GM19023 (cell line): ENCODE data around the gene CEP78.

ENCODE experiments used
- ATAC-seq: cut with Tn5 transposase; IDR thresholded peaks from one replicate; pipeline ENCODE4 v1.9.1; 2021; ENCODE audit warnings: mild to moderate bottlenecking, moderate library complexity; ENCODE audit not compliant: unreplicated experiment

Gene CEP78

DNA sequence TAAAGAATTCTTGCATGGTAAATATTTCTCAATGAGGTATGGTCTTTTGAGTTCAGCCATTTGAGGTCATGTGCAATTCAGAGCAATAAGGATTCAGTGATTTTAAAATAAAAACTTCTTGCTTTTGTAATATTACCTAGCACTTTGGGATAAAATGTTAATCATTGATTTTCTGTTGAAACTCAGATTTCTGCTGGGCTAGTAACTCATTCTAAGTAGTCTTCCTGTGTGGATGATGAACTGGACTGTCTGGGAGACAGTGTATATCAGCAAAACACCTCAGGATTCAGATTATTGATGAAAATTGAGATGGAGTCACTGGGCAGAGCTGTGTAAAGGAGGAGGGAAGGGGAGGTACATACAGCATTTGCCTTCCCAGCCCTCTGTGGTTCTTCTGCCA lies 50.2 kb downstream of the CEP78 start:
- ATAC-seq: no peak

DNA sequence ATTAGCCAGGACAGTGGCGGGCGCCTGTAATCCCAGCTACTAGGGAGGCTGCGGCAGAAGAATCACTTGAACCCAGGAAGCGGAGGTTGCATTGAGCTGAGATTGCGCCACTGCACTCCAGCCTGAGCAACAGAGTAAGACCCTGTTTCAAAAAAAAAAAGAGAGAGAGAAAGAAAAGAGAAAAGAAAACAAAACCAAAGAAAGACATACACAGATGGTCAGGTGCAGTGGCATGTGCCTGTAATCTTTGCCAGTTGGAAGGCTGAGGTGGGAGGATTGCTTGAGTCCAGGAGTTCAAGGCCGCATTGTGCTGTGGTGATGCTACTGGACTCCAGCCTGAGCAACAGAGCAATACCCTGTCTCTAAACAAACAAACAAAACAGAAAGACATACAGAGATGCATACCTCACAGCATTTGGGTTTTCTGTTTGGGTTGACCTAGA lies 51.1 kb downstream of the CEP78 start:
- no peak for ATAC-seq

DNA sequence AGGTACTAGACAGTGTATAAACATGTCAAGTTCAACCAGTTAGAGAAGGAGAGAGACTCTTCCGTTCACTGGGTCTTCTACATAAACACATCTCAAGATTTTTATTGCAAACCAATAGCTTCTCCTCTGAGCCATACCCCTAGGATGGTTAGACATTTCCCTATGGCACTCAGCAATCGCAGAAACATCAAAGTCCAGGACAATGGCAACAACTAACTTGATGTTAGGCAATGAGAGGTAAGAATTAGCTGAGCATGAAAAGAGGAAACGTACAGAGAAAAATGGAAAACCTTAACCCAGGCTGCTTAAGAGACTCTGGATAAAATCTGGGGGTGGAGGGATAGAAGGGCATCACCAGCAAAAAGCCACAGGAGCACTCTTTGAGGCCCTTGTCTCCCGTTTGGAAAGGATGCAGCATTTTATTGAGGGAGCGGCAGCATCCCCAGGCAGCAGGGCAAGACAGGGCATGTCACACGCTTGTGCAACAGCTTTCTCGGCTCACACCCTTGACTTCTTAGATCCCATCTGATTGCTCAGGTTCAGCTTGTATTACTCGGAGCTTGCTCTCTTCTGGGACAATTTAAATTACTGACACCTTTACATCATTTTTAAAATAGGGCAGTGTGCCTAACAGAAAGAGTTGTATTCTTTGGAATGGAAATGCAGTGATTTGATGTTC lies 52.5 kb downstream of the CEP78 start:
- no peak for ATAC-seq

DNA sequence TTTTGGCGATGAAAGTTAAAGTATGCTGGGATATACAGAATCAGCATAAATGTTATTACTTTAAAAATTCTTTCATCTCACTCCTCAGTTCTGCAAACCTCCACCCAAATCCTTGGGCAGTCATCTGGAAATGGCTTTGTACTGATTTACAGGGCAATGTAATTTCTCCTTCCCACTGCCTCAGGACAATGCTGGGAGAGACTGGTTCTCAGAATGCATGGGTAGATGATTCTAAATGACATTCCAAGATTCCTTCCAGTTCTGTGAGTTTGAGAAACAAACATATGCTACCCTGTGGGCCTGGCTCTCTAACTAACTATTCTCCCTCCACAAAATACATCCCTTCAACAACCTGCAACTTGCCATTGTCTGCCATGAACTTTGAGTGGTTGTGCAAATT lies 53.6 kb downstream of the CEP78 start:
- ATAC-seq: no peak

DNA sequence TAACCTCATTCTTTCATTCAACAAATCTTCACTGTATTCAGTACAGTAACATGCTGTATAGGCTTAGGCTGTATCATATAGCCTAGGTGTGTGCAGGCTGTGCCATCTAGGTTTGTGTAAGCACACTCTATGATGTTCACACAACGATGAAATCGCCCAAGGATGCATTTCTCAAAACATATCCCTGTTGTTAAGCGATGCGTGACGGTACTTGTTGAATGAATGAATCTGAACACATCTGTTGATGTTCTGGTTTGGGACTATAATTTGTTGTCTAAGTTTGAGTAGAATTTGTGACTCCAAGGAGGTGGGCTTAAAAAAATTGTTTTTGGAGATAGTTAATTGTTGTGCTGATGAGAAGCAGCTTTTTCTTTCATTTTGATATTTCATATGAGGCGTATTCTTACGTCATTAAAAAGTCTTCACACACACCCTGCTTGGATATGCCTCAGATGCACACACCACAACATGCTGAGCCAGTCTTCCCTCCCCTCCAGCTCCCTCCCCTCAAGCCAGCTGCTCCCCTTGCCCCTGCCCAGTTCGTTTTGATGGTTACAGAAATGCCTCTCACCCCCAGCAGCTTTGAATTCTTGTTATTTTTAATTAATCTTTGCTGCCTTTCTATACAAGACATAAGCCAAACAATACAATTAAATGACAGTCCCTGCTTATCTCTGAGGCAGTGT lies 55.5 kb downstream of the CEP78 start:
- ATAC-seq: no peak

DNA sequence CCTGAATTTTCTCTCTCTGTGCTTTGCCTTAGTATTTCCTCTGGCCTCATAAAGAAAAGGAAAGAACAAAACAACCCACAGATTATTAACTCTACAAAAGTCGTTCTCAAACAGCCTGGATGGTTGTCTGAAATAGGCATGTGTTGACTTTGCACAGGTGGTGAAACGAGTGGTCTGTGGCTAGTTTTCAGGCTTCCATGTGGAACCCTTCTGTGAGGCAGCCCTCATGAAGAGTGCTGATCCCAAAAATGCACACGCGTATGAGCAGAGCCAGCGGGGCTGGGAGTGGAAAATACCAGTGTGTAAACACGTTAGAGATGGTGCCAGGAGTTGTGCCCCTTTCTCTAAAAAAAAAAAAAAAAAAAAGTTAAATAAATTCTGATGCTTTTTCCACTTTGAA lies 56.2 kb downstream of the CEP78 start:
- no peak for ATAC-seq

DNA sequence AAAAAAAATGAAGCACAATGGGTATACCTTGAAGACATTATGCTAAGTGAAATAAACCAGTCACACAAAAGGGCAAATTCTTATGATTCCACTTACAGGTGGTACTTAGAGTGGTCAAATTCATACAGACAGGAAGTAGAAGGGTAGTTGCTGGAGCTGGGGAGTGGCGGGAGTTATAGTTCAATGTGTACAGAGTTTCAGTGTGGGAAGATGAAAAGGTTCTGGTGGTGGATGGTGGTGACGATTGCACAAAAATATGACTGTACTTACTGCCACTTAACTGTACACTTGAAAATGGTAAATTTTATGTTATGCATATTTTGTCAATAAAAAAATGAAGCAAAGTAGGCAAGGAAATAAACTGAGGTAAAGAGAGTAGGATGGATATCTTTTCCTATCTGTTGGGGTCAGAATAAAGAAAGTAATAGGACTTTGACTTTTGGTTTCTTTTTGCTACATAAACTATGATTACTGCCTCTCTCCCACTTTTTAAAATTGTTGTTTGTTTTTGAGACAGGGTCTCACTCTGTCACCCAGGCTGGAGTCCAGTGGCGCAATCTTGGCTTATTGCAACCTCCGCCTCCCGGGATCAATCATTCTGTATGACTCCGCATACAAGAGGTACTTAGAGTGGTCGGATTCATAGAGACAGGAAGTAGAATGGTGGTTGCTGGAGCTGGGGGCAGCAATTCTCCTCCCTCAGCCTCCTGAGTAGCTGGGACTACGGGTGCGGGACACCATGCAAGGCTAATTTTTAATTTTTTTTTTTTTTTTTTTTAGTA lies 57.0 kb downstream of the CEP78 start:
- no peak for ATAC-seq

DNA sequence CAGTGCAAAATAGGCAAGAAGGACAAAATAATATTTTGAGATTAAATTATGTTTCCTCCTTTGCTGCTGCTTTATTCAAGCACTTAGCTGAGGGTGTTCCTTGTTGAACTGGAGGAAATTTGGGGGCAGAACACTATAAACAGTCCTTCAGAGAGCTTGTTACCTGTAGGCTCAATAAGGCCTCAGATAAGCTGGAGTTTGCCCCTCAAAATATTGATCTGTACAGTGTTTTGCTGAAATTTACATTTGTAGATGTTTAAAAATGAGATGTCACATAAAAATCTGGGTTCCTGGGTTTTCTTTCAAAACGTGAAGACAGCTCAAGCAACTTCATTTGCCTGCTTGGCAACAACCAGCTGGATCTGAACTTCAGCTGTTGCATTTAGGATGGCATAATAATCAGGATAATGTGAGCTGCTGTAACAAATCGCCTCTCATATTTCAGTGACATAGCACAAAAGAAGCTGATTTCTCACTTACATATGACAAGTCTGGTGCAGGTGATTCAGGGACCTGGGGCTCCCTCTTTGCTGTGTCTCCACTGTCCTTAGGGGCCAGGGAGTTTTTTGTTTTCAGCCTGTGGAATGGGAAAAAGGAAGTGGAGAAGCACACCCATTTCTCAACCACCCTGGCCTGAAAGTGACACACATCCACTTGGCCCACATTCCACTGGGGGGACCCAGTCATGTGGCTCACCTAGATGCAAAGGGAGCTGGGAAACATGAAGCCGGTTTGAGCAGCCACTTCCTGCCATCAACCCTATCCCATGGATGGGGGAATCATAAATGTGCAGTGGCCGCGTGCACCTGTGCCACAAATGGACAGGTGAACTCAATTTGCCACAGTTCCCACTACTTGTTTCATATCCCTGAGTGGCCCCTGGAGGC lies 58.7 kb downstream of the CEP78 start:
- no peak for ATAC-seq

DNA sequence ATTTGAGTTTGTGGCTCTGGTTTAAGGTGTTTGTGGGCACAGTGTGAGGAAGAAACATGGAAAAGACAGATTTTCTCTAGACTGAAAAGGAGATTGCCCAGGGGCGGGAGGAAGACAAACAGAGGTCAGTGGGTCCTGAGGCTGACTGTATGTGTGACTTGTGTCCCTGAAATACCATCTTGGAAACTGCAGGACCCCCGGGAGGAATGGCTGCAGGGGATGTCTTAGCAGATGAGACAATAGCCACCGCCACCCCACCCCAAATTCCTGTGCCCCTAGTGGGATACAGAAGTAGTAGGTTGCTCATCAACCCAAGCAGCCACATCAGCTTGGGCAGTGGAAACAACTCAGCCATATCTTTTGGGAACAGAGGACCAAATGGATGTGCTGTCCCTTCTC lies 59.3 kb downstream of the CEP78 start:
- ATAC-seq: no peak

DNA sequence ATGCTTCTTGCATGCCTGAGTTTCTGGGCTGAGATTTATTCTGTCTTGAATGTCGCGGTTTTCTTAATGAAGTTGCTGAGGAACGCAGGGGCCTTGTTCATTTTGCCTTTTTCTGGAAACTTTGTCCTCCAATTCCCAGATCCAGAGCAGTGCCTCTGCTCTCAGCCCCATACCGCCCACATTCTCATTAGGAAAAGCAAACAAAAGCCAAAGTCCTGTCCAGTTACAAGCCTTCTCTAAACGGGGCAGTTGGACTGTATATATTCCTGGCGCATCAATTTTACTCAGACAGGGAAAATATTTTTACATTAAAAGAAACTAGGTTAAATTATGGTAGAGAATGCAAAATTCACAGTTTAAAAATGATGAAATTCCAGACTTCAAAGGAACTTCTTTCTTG lies 59.9 kb downstream of the CEP78 start:
- ATAC-seq: no peak

DNA sequence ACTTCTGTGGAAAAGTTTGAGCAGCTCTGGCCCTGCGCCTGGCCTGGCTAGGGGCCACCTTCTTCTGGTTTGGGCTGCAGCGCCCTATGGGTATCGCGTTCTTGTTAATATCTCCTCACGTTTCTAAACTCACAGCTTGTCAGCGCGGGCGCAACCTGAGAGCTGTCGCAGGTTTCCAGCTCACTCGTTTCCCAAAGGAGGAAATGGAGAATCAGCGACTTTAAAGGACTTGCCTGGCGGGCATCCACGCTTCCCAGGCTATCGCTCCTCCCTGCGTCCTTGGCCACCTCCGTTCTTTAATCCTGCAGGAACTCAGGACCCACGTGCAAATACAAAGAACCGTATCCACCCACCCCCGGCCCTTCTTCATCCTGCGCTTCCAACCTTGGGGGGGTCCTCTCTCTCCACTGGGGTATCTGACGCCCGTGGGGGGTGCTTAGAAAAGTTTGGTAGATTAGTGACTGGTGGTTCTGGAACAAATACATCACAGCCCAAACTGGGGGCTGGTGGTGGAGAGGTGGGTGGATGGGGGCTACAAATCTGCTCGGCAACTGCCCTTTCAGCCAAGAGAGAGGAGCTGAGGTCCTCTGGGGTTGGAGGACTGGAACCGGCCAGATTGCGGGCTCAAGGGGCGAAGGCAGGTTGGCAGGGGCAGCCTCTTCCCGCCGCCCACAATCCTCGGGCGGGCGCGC lies 60.5 kb downstream of the CEP78 start:
- ATAC-seq: no peak

DNA sequence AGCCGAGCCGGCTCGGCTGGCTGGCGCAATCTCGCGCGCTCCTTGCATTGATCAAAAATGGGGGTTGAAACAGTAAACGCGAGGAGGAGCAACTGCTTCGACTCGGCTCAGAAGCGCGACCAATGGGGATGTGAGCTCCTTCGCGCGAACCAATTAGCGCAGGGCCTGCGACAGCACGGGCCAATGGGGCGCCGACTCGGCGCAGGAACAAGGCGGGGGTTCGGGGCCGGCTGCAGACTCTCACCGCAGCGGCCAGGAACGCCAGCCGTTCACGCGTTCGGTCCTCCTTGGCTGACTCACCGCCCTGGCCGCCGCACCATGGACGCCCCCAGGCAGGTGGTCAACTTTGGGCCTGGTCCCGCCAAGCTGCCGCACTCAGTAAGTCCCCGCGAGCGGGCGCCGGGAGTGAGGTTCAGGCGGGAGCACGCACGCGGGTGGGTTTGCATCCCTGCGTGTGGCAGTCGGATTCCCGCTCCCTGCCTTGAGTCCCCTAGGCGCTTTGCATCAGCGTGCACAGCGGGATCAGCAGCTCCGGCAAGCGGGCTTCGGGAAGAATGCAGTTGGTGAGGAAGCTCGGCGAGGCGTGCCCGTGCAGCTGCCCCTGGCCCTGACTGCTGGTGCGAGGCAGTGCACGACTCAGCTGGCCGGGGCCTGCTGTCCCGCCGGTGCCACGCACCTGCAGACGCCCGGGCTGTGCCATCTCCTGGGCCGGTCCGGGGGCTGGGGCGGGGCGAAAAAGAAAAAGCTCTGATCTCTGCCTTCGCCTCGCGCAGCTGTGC lies 61.2 kb downstream of the CEP78 start, which contains the start of gene PSAT1:
TSS of gene PSAT1 (plus strand) at position 233 of the 779 bp plus-strand sequence. CDS start at position 319, 86 bp downstream.
- ATAC-seq: peak; percentile 98

DNA sequence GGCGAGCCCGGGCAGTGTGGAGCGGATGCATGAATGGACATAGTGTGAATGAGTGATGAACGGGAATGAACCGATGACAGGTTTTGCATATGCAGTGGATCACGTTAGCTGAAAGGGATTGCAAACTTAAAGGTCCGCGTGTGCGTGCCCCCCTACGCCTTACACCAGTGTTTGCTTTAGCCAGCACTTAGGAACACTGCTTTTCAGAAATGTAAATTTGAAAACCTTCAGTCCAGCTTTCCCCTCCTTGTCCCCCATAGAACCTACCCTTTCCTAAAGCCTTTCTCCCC lies 61.7 kb downstream of the CEP78 start:
- no peak for ATAC-seq

DNA sequence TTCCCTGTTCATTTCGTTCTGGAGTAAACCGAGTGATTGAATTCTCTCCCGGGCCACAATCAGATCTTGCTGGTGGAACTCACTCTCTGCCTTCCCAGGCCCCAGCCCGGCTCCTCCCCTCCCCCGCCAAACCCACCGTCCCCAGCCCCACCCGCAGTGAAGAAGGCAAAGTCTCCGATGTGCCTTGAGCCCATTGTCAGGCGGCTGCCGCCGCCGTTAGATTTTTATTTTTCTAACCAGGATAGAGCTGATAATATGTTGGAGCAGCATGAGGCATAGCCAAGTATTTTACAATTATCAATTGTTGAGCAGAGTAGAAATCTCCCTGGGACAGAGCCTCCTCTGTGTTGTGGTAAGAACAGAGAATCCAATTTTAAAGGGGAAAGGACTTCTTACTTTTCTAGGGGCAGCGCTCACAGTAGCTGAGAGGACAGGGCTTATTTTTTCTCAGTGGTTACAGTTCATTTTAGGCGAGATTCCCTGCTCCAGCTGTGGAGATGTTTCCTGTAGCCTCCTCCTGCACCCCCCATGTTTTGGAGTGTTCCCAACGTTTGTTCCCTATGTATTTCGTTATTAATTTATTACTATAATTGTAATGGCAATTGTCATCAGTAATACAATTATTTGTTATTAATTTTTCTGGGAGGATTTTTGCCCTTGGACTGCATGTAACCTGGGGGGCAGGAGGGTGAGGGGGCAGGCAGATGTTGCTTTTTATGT lies 62.3 kb downstream of the CEP78 start:
- ATAC-seq: no peak

DNA sequence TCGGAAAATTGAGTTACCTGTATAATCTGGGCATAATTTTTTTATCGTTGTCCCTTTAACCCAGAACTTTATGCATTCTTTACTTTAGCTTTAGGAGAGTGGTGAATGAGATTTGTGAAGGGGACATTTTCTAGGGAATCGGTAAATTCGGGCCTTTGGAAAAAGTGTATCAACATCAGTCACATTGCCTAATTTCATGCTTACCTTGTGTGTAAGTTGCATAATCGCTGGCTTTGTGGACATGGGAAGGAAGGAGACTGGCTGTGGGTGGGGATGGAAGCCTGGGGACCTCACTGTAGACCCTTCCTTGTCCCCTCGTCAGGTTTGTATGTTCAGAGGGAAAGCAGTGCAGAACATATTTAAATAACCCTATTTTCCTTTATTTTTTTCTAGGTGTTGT lies 64.3 kb downstream of the CEP78 start:
- ATAC-seq: no peak

DNA sequence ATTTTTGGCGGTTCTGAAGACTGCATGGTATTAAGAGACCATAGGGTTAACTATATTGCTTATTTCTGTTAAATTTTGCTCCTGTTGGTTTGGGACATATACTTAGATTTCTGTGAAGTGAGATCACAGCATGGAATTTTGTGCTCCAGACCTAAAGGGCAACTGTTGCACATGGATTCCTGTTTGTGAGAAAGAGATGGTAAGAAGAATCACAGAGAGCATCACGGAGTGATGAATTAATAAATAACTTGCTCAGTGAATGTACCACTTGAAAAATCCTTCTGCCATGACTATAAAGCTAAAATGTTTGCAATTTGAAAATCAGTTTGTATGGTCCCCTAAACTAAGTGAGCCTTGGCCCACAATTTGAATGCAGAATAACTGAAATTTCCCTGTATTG lies 65.6 kb downstream of the CEP78 start:
- ATAC-seq: no peak

DNA sequence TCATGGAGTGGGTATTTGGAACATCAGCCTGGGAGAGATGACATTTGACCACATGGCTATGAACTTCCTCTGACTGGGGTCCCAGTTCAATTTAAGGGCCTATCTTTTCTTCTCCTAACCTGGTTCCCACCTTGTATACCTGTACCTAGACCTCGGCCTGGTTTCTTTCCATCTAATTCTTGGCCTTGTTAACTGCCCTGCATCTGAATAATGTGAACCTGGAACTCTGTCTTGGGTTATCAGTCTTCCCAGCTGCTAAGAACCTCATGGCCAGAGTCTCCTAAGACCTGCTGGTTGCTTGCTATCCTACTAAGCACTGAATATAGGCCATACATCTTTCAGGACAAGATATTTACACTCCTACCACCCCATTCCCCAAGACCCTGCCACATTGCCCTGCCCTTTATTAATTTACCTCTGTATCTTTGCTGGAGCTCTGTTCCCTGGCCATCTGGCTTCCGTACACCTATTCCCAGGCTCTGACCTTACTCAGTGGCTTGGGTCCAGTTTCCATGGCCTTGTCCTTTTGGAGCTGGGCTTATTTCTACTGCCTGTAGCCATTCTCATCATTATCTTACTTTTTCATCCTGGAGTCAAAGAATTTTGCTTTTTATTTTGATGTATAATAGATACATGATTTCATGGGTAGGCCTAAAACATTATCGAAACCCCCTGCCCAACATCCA lies 67.6 kb downstream of the CEP78 start:
- ATAC-seq: no peak

DNA sequence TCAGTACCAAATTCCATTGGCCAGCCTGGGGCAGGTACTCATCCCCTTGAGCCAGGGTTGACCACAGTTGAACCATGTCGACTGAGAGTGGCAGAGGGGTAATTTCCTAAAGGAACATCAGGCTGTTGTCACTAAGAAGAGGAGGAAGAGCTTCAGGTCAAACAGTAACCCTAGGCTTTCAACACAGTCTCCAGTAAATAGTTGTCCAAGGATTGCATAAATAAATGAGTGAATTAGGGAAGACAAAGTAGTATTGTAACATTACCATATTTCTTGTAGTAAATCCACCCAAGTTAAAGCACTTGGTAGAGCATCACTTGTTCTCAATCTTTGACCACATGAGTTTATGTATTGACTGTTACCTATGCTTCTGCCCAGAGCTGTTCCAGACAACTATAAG lies 68.5 kb downstream of the CEP78 start:
- ATAC-seq: no peak
